Aorta (tissue), 5 donors: ENCODE data around the gene BTBD16. TPM values are rescaled to one million over a fixed set of nuclear protein-coding genes. Genes with fewer than 3 reads are reported as not detected.

ENCODE experiments used
- ATAC-seq: fragments of 200-7000 bp; cut with Tn5 transposase; one replicate; pipeline ENCODE4 v1.9.1; 2022; ENCODE audit warnings: moderate library complexity; ENCODE audit not compliant: low FRiP score
- DNase-seq, 2 donors: peaks; one replicate each; pipeline ENCODE4 v3.0.0-alpha.2; 2020
- H3K27ac ChIP-seq, 2 donors: one replicate each; pipeline ENCODE4 v1.5.1; 2013; ENCODE audit warnings: low read length in 2 of 2, mild to moderate bottlenecking in 2 of 2, moderate library complexity in 2 of 2, control low read depth in 1 of 2, inconsistent platforms in 1 of 2, low read depth in 1 of 2
- H3K27me3 ChIP-seq, 2 donors: one replicate each; pipeline ENCODE4 v1.6.1; 2013; ENCODE audit warnings: control low read depth in 1 of 2, low read length in 1 of 2, mild to moderate bottlenecking in 1 of 2, moderate library complexity in 1 of 2; ENCODE audit not compliant: insufficient read depth in 2 of 2, control insufficient read depth in 1 of 2
- H3K36me3 ChIP-seq, 2 donors: one replicate each; pipeline ENCODE4 v1.6.1; 2013; ENCODE audit warnings: control low read depth in 1 of 2, low read length in 1 of 2, mild to moderate bottlenecking in 1 of 2; ENCODE audit not compliant: insufficient read depth in 2 of 2, control insufficient read depth in 1 of 2
- H3K4me1 ChIP-seq, 2 donors: one replicate each; pipeline ENCODE4 v1.6.1; 2013; ENCODE audit warnings: low read length in 2 of 2, control low read depth in 1 of 2, mild to moderate bottlenecking in 1 of 2, moderate library complexity in 1 of 2; ENCODE audit not compliant: insufficient read depth in 2 of 2, control insufficient read depth in 1 of 2
- H3K4me3 ChIP-seq, 2 donors: one replicate each; pipeline ENCODE4 v1.5.1; 2013; ENCODE audit warnings: low read length in 2 of 2, control low read depth in 1 of 2, mild to moderate bottlenecking in 1 of 2
- H3K9me3 ChIP-seq: one replicate; pipeline ENCODE4 v1.6.1; 2013; ENCODE audit warnings: mild to moderate bottlenecking, low read length; ENCODE audit not compliant: control insufficient read depth
- WGBS, 2 donors: extraction: QIAGEN DNeasy Blood & Tissue Kit; methylation state at CpG; one replicate each; pipeline ENCODE4 v1.1.7; 2013; 5-methylcytosine and 5-hydroxymethylcytosine counted together
- intact Hi-C, 2 donors: fragments of 100-400 bp; cut with DNase I; formaldehyde crosslinking; loops; one replicate each; pipeline versions ENCODE4 v1.14.2 to v1.15.0; 2022
- polyA plus RNA-seq, 2 donors: library from polyadenylated mRNA; stranded (reverse); fragments of 200-250 nt; gene quantifications; one replicate each; pipeline ENCODE4 v1.2.3, GENCODE V29; 2013
- total RNA-seq, 2 donors: library from RNA; stranded (reverse); fragmentation: NEBNext Ultra II Directional; extraction: Animal tissue kit (Norgen Biotek cat#: 25700); gene quantifications; one replicate each; pipeline ENCODE4 v1.2.1, GENCODE V29; 2021
- donor health status: healthy with polysubstance abuse.
- donor health status: Bipolar disorder and iron deficiency.
- donor health status: DM: no; HTN: no; CAD: no.
- donor health status: DM: no; HTN: no; CAD: no.
- donor health status: DM: yes; HTN: yes; CAD: no.

Gene BTBD16
- total and polyA plus RNA-seq, 4 donors = 1.2 to 2.4 (median 2.3) TPM; not detected in 1

DNA sequence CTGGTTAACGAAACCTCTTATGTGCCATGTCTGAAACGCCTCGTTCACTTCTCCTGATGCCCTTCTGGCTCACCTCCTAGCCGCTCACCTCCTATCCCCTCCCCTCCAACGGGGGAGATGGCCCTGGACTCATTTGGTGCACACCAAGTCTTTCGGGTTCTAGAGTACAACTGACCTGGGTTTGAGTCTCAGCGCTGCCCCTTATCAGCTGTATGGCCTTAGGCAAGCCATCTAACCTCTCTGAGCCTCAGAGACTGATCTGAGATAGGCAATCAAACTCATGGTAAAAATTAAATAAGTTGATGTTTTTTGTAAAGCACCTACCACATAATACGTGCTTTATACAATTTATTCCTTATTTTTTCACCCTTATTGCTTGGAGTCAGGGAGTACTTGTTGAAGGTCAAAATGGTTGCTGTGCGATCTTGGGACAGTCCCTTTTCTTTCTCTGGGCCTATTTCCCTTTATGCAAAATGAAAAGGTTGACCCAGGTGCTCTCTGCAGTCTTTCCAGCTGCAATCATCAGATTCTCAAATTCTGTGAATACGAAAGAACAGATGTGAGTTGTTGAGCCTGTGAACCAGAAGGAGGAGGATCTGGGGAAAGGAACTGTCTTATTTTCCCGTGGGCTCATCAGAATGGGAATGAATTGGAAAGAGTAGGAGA is 72.2 kb downstream of the BTBD16 start:
- no peak overlapping the region for H3K27ac ChIP-seq
- intact Hi-C loops = loop anchor here (2.0 to 5.0 kb wide), 5 partner anchors 44 to 224 kb away; no protein-coding TSS in a partner anchor
- DNase-seq (no peak), ATAC-seq (no peak)
- no peaks in the 10 kb centered on the region for H3K27me3 ChIP-seq
- H3K4me3 ChIP-seq = no peak overlapping the region
- WGBS, 2 donors = 94% methylated on average over 11 of the region's 11 CpGs
- H3K9me3 ChIP-seq = no peaks in the 10 kb centered on the region
- no peaks in the 10 kb centered on the region for H3K4me1 ChIP-seq
- H3K36me3 ChIP-seq = no peaks in the 10 kb centered on the region

DNA sequence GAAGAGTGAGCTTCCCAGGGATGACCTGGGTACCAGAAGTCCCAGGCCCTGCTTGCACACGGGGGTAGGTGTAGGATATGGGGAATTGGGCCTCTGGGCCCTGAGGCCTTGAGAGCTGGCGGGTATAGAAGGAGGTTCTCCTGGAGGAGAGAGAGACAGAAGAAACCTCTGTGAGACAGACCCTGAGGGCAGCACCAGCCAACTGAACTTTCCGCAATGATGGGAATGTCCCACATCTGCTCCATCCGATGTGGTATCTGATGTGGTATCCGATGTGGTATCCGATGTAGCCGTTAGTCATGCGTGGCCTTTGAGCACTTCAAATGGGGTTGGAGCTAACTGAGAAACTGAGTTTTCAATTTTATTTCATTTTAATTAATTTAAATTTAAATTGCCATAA is 72.8 kb downstream of the BTBD16 start:
- no peak for DNase-seq
- Histone ChIP-seq H3K4me1 (no peaks in the 10 kb centered on the region), H3K27ac (no peak overlapping the region), H3K27me3 (no peaks in the 10 kb centered on the region), H3K9me3 (no peaks in the 10 kb centered on the region), H3K36me3 (no peaks in the 10 kb centered on the region), H3K4me3 (no peak overlapping the region)
- ATAC-seq = no peak
- intact Hi-C loops = loop anchor here (2.0 to 5.0 kb wide), 5 partner anchors 45 to 223 kb away; no protein-coding TSS in a partner anchor
- WGBS, 2 donors = 94 to 97% methylated on average over 8 of the region's 8 CpGs

DNA sequence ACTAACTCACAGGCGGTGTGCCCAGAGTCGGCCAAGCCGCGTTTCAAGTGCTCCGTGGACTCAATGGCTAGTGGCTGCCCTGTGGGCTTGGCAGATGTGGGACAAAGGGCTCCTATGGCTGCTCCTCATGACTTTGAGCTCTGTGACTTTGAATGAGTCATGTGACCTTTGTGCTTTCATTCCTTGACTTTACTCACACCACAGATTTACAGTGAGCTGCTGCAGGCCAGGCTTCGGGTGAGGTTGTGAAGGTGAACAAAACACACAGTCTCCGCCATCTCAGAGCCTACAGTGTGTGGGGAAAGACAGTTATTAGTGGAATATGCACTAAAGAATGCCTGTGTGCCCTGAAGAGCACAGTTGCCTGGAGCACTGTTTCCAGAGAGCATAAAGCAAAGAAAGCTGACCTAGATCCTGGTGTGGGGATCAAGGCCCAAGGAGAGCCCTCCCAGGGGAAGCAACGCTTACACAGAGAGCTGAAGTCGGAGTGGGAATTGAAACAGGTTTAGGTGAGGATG is 73.7 kb downstream of the BTBD16 start:
- ATAC-seq (no peak), DNase-seq (no peak)
- no peaks in the 10 kb centered on the region for H3K36me3 ChIP-seq
- H3K27me3 ChIP-seq = no peaks in the 10 kb centered on the region
- H3K27ac ChIP-seq = no peak overlapping the region
- H3K4me3 ChIP-seq = no peak overlapping the region
- no peaks in the 10 kb centered on the region for H3K4me1 ChIP-seq
- 95% methylated on average over 9 of the region's 9 CpGs for WGBS, 2 donors
- no peaks in the 10 kb centered on the region for H3K9me3 ChIP-seq
- intact Hi-C loops = loop anchor here in 1 of 2 donors (5.0 kb wide), 3 partner anchors 47 to 223 kb away; no protein-coding TSS in a partner anchor

DNA sequence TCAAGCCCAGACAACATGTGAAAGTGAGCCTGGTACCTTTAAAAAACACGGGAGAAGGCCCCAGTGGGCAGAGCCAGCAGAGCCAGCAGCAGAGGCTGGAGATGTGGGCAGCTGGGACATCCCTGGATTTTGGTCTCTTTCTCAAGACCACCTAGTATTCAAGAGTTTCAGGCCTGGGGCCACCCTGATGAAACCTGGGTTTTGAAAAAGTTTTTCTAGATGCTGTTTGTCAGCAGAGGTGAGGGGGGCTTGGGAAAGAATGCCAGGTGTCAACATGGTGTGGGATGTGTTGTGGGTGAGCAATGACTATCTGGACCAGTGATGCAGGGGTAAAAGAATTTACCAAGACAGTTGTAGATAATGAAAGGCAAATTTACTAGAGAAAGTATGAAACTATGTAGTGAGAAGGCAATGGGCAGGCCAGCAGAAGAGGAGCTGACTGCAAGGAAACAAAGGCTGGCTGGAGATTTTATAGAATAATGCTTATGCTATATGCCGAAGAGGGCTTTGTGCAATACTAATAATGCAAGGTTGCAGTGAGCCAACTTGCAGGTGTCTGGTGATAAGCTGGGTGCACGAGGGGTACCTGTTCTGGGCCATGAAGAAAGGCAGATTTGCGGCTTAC is 75.3 kb downstream of the BTBD16 start:
- intact Hi-C loops = no loop called here
- ATAC-seq (no peak), DNase-seq (no peak)
- H3K27ac ChIP-seq = no peak overlapping the region
- no peaks in the 10 kb centered on the region for H3K36me3 ChIP-seq
- H3K4me3 ChIP-seq = no peak overlapping the region
- H3K4me1 ChIP-seq = no peaks in the 10 kb centered on the region
- no peaks in the 10 kb centered on the region for H3K27me3 ChIP-seq
- WGBS, 2 donors = 96 to 99% methylated on average over 4 of the region's 4 CpGs
- no peaks in the 10 kb centered on the region for H3K9me3 ChIP-seq

DNA sequence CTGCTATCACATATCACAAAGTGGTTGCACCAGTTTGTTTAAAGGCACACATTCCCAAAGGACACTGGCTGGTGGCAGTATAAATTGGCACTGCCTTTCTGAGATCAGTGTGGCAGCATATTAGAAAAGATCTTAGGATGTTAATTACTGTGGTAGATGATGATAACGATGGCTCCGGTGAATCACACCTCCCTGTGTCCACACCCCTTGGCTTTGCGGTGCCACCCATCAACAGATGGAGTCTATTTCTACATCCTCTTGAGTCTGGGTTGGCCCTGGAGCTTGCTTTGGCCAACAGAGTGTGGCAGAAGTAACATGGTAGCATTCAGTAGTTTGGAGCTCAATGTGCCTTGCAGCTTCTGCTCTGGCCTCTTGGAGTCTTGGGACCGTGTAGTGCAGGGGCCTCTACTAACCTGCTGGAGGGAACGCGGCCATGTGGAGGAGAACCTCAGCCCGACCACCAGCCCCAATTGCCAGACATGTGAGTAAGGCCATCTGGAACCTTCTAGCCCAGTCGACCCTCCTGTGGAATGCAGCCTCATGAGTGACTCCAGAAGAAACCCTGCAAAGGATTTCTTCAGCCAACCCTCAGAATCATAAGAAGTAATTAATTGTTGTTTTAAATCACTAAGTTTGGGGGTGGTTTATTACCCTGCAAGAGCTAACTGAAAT is 76.2 kb downstream of the BTBD16 start:
- Histone ChIP-seq H3K4me1 (no peaks in the 10 kb centered on the region), H3K36me3 (no peaks in the 10 kb centered on the region), H3K27me3 (no peaks in the 10 kb centered on the region), H3K4me3 (no peak overlapping the region), H3K27ac (no peak overlapping the region), H3K9me3 (no peaks in the 10 kb centered on the region)
- 86 to 90% methylated on average over 8 of the region's 8 CpGs for WGBS, 2 donors
- no peak for DNase-seq
- intact Hi-C loops = no loop called here
- ATAC-seq = no peak

DNA sequence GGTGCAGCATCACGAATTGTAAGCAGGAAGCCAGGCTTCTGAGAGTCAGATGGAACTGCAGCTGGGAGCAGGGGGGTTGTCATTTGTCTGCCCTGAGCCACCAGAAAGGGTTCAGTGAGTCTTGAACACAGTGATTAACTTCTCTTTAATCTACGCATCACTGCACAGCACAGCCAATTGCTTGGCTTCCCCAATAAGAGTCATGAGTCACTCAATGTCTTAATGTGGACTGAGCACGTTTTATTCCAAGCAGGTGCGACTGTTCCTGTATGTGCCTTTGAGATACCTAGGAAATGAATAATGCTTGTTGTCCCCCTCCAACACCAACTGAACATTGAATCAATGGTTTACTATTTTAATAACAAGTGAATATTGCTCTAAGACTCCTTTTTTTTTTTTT is 77.4 kb downstream of the BTBD16 start:
- DNase-seq (no peak), ATAC-seq (no peak)
- Histone ChIP-seq H3K4me1 (no peaks in the 10 kb centered on the region), H3K27me3 (no peaks in the 10 kb centered on the region), H3K27ac (no peak overlapping the region), H3K9me3 (no peaks in the 10 kb centered on the region), H3K36me3 (no peaks in the 10 kb centered on the region), H3K4me3 (no peak overlapping the region)
- 94% methylated on average over 4 of the region's 4 CpGs for WGBS, 2 donors
- intact Hi-C loops = no loop called here

DNA sequence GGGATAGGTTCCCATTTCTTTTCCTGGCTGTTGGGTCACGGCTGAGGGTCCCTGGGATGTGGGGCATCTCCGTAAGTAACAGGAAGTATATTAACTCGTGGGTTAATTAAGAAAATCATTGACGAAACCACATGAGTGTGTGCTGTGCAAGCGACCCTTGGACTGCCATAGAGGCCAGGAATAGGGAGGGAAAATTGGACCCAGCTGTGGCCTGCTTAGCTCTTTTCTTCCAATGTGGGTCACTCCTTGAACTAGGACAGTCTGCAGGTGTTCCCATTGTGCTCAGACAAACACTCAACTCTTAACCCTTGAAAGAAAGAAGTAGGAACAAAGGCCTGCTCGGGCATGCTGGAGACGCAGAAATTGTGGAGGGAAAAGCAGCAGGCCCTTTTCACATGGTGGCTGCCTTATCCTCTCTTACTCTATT is 77.9 kb downstream of the BTBD16 start:
- no peaks in the 10 kb centered on the region for H3K4me1 ChIP-seq
- DNase-seq (no peak), ATAC-seq (no peak)
- no peak overlapping the region for H3K27ac ChIP-seq
- no peaks in the 10 kb centered on the region for H3K36me3 ChIP-seq
- intact Hi-C loops = no loop called here
- no peaks in the 10 kb centered on the region for H3K9me3 ChIP-seq
- no peak overlapping the region for H3K4me3 ChIP-seq
- 92 to 96% methylated on average over 7 of the region's 7 CpGs for WGBS, 2 donors
- no peaks in the 10 kb centered on the region for H3K27me3 ChIP-seq

DNA sequence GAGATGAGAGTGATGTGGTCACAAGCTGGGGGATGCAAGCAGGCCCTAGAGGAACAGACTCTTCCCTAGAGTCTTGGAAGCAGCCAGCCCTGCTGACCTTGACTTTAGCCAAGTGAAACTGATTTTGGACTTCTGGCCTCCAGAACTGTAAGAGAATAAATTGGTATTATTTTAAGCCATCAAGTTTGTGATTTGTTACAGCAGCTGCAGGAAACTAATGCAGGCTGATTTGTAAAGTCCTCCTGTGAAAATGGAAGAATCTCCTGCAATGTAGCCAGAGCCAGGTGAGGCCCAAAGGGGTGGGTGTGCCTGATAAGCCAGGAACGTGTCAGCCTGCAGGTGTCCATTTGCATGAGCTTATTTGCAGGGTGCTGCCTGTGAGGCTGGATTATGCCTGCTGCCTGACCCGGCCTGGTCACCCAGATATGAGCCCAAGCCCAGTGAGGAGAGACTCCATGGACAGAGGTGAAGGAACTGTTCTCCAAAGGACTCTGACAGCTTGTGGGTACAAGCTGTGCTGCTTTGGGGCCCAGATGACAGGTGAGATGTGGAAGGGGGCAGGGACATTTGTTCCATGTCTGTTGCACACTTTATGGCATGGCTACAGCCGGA is 78.8 kb downstream of the BTBD16 start:
- no peaks in the 10 kb centered on the region for H3K36me3 ChIP-seq
- DNase-seq = no peak
- H3K9me3 ChIP-seq = no peaks in the 10 kb centered on the region
- intact Hi-C loops = no loop called here
- WGBS, 2 donors = 89 to 97% methylated on average over 3 of the region's 3 CpGs
- no peak overlapping the region for H3K4me3 ChIP-seq
- ATAC-seq = no peak
- H3K27me3 ChIP-seq = no peaks in the 10 kb centered on the region
- H3K27ac ChIP-seq = no peak overlapping the region
- H3K4me1 ChIP-seq = no peaks in the 10 kb centered on the region
